Aorta (tissue), 5 donors: ENCODE measurements around the gene ZNRF3. TPM values are rescaled to one million over a fixed set of nuclear protein-coding genes. Genes with fewer than 3 reads are reported as not detected.

ENCODE experiments used
- ATAC-seq: fragments of 200-7000 bp; cut with Tn5 transposase; one replicate; pipeline ENCODE4 v1.9.1; 2022; ENCODE audit warnings: moderate library complexity; ENCODE audit not compliant: low FRiP score
- DNase-seq, 2 donors: peaks; one replicate each; pipeline ENCODE4 v3.0.0-alpha.2; 2020
- H3K27ac ChIP-seq, 2 donors: one replicate each; pipeline ENCODE4 v1.5.1; 2013; ENCODE audit warnings: low read length in 2 of 2, mild to moderate bottlenecking in 2 of 2, moderate library complexity in 2 of 2, control low read depth in 1 of 2, inconsistent platforms in 1 of 2, low read depth in 1 of 2
- H3K27me3 ChIP-seq, 2 donors: one replicate each; pipeline ENCODE4 v1.6.1; 2013; ENCODE audit warnings: control low read depth in 1 of 2, low read length in 1 of 2, mild to moderate bottlenecking in 1 of 2, moderate library complexity in 1 of 2; ENCODE audit not compliant: insufficient read depth in 2 of 2, control insufficient read depth in 1 of 2
- H3K36me3 ChIP-seq, 2 donors: one replicate each; pipeline ENCODE4 v1.6.1; 2013; ENCODE audit warnings: control low read depth in 1 of 2, low read length in 1 of 2, mild to moderate bottlenecking in 1 of 2; ENCODE audit not compliant: insufficient read depth in 2 of 2, control insufficient read depth in 1 of 2
- H3K4me1 ChIP-seq, 2 donors: one replicate each; pipeline ENCODE4 v1.6.1; 2013; ENCODE audit warnings: low read length in 2 of 2, control low read depth in 1 of 2, mild to moderate bottlenecking in 1 of 2, moderate library complexity in 1 of 2; ENCODE audit not compliant: insufficient read depth in 2 of 2, control insufficient read depth in 1 of 2
- H3K4me3 ChIP-seq, 2 donors: one replicate each; pipeline ENCODE4 v1.5.1; 2013; ENCODE audit warnings: low read length in 2 of 2, control low read depth in 1 of 2, mild to moderate bottlenecking in 1 of 2
- H3K9me3 ChIP-seq: one replicate; pipeline ENCODE4 v1.6.1; 2013; ENCODE audit warnings: mild to moderate bottlenecking, low read length; ENCODE audit not compliant: control insufficient read depth
- WGBS, 2 donors: extraction: QIAGEN DNeasy Blood & Tissue Kit; methylation state at CpG; one replicate each; pipeline ENCODE4 v1.1.7; 2013; 5-methylcytosine and 5-hydroxymethylcytosine counted together
- intact Hi-C, 2 donors: fragments of 100-400 bp; cut with DNase I; formaldehyde crosslinking; loops; one replicate each; pipeline versions ENCODE4 v1.14.2 to v1.15.0; 2022
- polyA plus RNA-seq, 2 donors: library from polyadenylated mRNA; stranded (reverse); fragments of 200-250 nt; gene quantifications; one replicate each; pipeline ENCODE4 v1.2.3, GENCODE V29; 2013
- total RNA-seq, 2 donors: library from RNA; stranded (reverse); fragmentation: NEBNext Ultra II Directional; extraction: Animal tissue kit (Norgen Biotek cat#: 25700); gene quantifications; one replicate each; pipeline ENCODE4 v1.2.1, GENCODE V29; 2021
- donor health status: healthy with polysubstance abuse.
- donor health status: Bipolar disorder and iron deficiency.
- donor health status: DM: no; HTN: no; CAD: no.
- donor health status: DM: no; HTN: no; CAD: no.
- donor health status: DM: yes; HTN: yes; CAD: no.

ZNRF3 gene
- total and polyA plus RNA-seq, 4 donors, result 1.4 to 11.8 (median 5.0) TPM

GRCh38 chr22:28952857-28953256, 69.5 kb downstream of the ZNRF3 start:
- Histone ChIP-seq H3K9me3 (no peaks in the 10 kb centered on the region), H3K27me3 (no peaks in the 10 kb centered on the region), H3K36me3 (no peaks in the 10 kb centered on the region), H3K4me3 (no peak overlapping the region), H3K27ac (peak overlapping the region in 1 of 2 donors; percentile 82), H3K4me1 (no peaks in the 10 kb centered on the region)
- WGBS, 2 donors, result 52 to 58% methylated on average over 2 of the region's 2 CpGs
- intact Hi-C loops, result loop anchor here (5.0 kb wide), 2 partner anchors 36 to 71 kb away; partner anchors contain the start of gene ZNRF3 (in 1 of the 2)
- DNase-seq, result no peak
- no peak for ATAC-seq

GRCh38 chr22:28953403-28953802, 70.0 kb downstream of the ZNRF3 start:
- intact Hi-C loops, result loop anchor here (5.0 kb wide), 2 partner anchors 36 to 71 kb away; partner anchors contain the start of gene ZNRF3 (in 1 of the 2)
- H3K36me3 ChIP-seq, result no peaks in the 10 kb centered on the region
- no peaks in the 10 kb centered on the region for H3K4me1 ChIP-seq
- ATAC-seq (no peak), DNase-seq (no peak)
- H3K4me3 ChIP-seq, result no peak overlapping the region
- H3K27me3 ChIP-seq, result no peaks in the 10 kb centered on the region
- peak overlapping the region in 1 of 2 donors; percentile 82 for H3K27ac ChIP-seq
- WGBS, 2 donors, result 68 to 76% methylated on average over 2 of the region's 2 CpGs
- H3K9me3 ChIP-seq, result no peaks in the 10 kb centered on the region

GRCh38 chr22:28953976-28954880, 70.9 kb downstream of the ZNRF3 start:
- WGBS, 2 donors, result 87 to 92% methylated on average over 6 of the region's 6 CpGs
- Histone ChIP-seq H3K36me3 (no peaks in the 10 kb centered on the region), H3K4me1 (peaks cover 2 to 4% of the 10 kb centered on the region in 2 donors), H3K9me3 (no peaks in the 10 kb centered on the region), H3K4me3 (no peak overlapping the region), H3K27me3 (no peaks in the 10 kb centered on the region), H3K27ac (peak overlapping the region in 1 of 2 donors; percentile 45)
- ATAC-seq (no peak), DNase-seq (no peak)
- intact Hi-C loops, result loop anchor here (5.0 kb wide), 2 partner anchors 37 to 72 kb away; partner anchors contain the start of gene ZNRF3 (in 1 of the 2)

- intact Hi-C loops, result no loop called here
- WGBS, 2 donors, result 91% methylated on average over 5 of the region's 5 CpGs
- DNase-seq (no peak), ATAC-seq (no peak)
- no peak overlapping the region for H3K27ac ChIP-seq
- no peak overlapping the region for H3K4me3 ChIP-seq
- peaks cover 2 to 4% of the 10 kb centered on the region in 2 donors for H3K4me1 ChIP-seq
- H3K9me3 ChIP-seq, result no peaks in the 10 kb centered on the region
- no peaks in the 10 kb centered on the region for H3K36me3 ChIP-seq
- H3K27me3 ChIP-seq, result no peaks in the 10 kb centered on the region
Observed at GRCh38 chr22:28955817-28956216, 72.4 kb downstream of the ZNRF3 start.

GRCh38 chr22:28956506-28956905, 73.1 kb downstream of the ZNRF3 start:
- peaks cover 2 to 4% of the 10 kb centered on the region in 2 donors for H3K4me1 ChIP-seq
- WGBS, 2 donors, result 88 to 94% methylated on average over 1 of the region's 1 CpG
- ATAC-seq (no peak), DNase-seq (no peak)
- H3K27me3 ChIP-seq, result no peaks in the 10 kb centered on the region
- intact Hi-C loops, result no loop called here
- H3K27ac ChIP-seq, result no peak overlapping the region
- no peak overlapping the region for H3K4me3 ChIP-seq
- H3K9me3 ChIP-seq, result no peaks in the 10 kb centered on the region
- H3K36me3 ChIP-seq, result no peaks in the 10 kb centered on the region

- ATAC-seq, result no peak
- 49 to 52% methylated on average over 5 of the region's 5 CpGs for WGBS, 2 donors
- intact Hi-C loops, result no loop called here
- no peak overlapping the region for H3K27ac ChIP-seq
- peaks cover 2 to 7% of the 10 kb centered on the region in 2 donors for H3K4me1 ChIP-seq
- H3K4me3 ChIP-seq, result no peak overlapping the region
- no peaks in the 10 kb centered on the region for H3K27me3 ChIP-seq
- no peaks in the 10 kb centered on the region for H3K9me3 ChIP-seq
- H3K36me3 ChIP-seq, result no peaks in the 10 kb centered on the region
- no peak for DNase-seq
Observed at GRCh38 chr22:28958611-28959010, 75.2 kb downstream of the ZNRF3 start.

- 96% methylated on average over 3 of the region's 3 CpGs for WGBS, 2 donors
- intact Hi-C loops, result no loop called here
- H3K27ac ChIP-seq, result no peak overlapping the region
- H3K9me3 ChIP-seq, result no peaks in the 10 kb centered on the region
- peaks cover 2 to 7% of the 10 kb centered on the region in 2 donors for H3K4me1 ChIP-seq
- H3K36me3 ChIP-seq, result no peaks in the 10 kb centered on the region
- no peak for ATAC-seq
- DNase-seq, result no peak
- no peak overlapping the region for H3K4me3 ChIP-seq
- no peaks in the 10 kb centered on the region for H3K27me3 ChIP-seq
Observed at GRCh38 chr22:28962042-28962554, 78.7 kb downstream of the ZNRF3 start.

- no peak overlapping the region for H3K4me3 ChIP-seq
- no peak overlapping the region for H3K27ac ChIP-seq
- intact Hi-C loops, result no loop called here
- ATAC-seq (no peak), DNase-seq (no peak)
- WGBS, 2 donors, result 88 to 92% methylated on average over 2 of the region's 2 CpGs
- H3K27me3 ChIP-seq, result no peaks in the 10 kb centered on the region
- no peaks in the 10 kb centered on the region for H3K36me3 ChIP-seq
- H3K9me3 ChIP-seq, result no peaks in the 10 kb centered on the region
- peaks cover 2 to 7% of the 10 kb centered on the region in 2 donors for H3K4me1 ChIP-seq
Observed at GRCh38 chr22:28963362-28963761, 80.0 kb downstream of the ZNRF3 start.
